Neural crest cell (in vitro differentiated cells): ENCODE results near the gene FHOD1. TPM values are rescaled to one million over a fixed set of nuclear protein-coding genes. Genes with fewer than 3 reads are reported as not detected.

Experiments
- DNase-seq: peaks from one replicate; pipeline ENCODE4 v3.0.0; 2021; ENCODE audit warnings: low read depth, mixed read lengths, low spot score
- H3K27ac Mint-ChIP-seq: one replicate; pipeline ENCODE4 v1.8.0; 2021; ENCODE audit warnings: mild to moderate bottlenecking, mixed read lengths; ENCODE audit not compliant: unreplicated experiment
- H3K27me3 Mint-ChIP-seq: 2 replicates; pipeline ENCODE4 v1.8.0; 2021; ENCODE audit warnings: low read depth, mild to moderate bottlenecking, mixed read lengths
- H3K36me3 Mint-ChIP-seq: 2 replicates; pipeline ENCODE4 v1.8.0; 2021; ENCODE audit warnings: low read depth, mild to moderate bottlenecking, mixed read lengths
- H3K4me1 Mint-ChIP-seq: 2 replicates; pipeline ENCODE4 v1.8.0; 2021; ENCODE audit warnings: mixed read lengths
- H3K4me3 Mint-ChIP-seq: one replicate; pipeline ENCODE4 v1.8.0; 2021; ENCODE audit warnings: mild to moderate bottlenecking, mixed read lengths
- H3K9me3 Mint-ChIP-seq: 2 replicates; pipeline ENCODE4 v1.8.0; 2021; ENCODE audit warnings: mixed read lengths
- total RNA-seq: library from RNA; stranded (reverse); gene quantifications from 2 replicates; pipeline ENCODE4 v1.2.1, GENCODE V29; 2021
- TF ChIP-seq, protein P1 (sequence below): fragments of 200-600 bp; sonication (generic); conservative IDR thresholded peaks from 2 replicates; pipeline ENCODE4 v1.5.0; 2021; ENCODE audit warnings: antibody characterized with exemption, mild to moderate bottlenecking

Gene FHOD1
- total RNA-seq, 1 donor from 2014 or later, result 45.5 TPM

DNA sequence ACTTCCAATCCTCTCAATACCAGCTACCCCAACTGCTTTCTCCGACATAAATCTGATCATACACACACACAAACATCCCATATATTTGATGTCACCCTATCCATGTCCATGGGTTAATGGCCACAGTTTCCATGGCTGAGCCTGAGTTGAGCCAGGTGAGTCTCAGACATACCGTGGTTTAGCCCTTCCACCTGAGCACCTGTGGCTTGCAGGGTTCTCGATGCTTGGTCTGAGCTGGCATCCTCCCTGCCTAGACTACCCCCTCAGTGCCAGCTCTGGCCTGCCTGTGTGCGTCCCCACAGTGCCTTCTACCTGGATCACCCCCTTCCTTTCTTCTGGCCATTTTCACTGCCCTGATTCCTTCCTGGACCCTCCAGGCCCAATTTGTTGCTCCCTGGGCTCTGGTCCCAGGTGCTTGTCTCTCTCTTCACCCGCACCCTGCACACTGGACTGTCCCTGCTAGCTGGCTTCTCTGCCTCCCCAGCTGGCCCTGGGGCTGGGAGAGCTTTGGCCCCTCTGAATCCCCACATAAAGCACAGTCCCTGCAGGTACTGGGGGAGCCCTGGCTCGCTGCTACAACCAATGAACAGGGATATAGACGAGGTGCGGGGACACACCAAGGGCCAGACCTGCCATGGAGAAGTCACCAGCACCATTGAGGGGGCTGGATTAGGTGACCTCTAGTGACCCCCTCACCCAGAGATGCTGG is 41.0 kb downstream of the FHOD1 start:
- peaks cover 6% of the 10 kb centered on the region for H3K4me1 Mint-ChIP-seq
- no peaks in the 10 kb centered on the region for H3K36me3 Mint-ChIP-seq
- no peak for DNase-seq
- no peaks in the 10 kb centered on the region for H3K9me3 Mint-ChIP-seq
- peaks cover 2% of the 10 kb centered on the region for H3K27me3 Mint-ChIP-seq
- H3K27ac Mint-ChIP-seq, result no peak overlapping the region
- TF ChIP-seq, protein P1, sequence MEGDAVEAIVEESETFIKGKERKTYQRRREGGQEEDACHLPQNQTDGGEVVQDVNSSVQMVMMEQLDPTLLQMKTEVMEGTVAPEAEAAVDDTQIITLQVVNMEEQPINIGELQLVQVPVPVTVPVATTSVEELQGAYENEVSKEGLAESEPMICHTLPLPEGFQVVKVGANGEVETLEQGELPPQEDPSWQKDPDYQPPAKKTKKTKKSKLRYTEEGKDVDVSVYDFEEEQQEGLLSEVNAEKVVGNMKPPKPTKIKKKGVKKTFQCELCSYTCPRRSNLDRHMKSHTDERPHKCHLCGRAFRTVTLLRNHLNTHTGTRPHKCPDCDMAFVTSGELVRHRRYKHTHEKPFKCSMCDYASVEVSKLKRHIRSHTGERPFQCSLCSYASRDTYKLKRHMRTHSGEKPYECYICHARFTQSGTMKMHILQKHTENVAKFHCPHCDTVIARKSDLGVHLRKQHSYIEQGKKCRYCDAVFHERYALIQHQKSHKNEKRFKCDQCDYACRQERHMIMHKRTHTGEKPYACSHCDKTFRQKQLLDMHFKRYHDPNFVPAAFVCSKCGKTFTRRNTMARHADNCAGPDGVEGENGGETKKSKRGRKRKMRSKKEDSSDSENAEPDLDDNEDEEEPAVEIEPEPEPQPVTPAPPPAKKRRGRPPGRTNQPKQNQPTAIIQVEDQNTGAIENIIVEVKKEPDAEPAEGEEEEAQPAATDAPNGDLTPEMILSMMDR, result no peak
- peak overlapping the region; percentile 45 for H3K4me3 Mint-ChIP-seq

DNA sequence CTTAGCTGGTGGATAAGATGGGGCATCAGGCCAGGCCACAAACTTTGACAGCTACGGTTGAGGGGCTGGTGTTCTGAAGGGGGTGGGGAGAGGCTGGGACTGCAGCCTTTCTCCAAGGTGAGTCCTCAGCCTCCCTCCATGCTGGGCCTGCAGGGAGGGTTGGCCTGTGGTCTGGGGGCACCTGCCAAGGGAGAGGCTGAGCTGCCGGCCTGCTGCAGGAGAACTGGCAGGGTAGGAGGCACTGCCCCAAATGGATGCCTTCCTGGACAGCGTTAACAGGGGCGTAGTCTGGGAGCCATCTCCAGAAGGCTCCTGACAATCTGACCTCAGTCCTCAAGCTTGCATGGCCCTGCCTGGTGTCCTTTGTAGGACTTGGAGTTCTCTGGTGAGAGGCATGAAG is 43.2 kb downstream of the FHOD1 start:
- TF ChIP-seq, protein P1, result no peak
- H3K27ac Mint-ChIP-seq, result no peak overlapping the region
- peaks cover under 1% of the 10 kb centered on the region for H3K27me3 Mint-ChIP-seq
- no peaks in the 10 kb centered on the region for H3K9me3 Mint-ChIP-seq
- DNase-seq, result no peak
- no peaks in the 10 kb centered on the region for H3K36me3 Mint-ChIP-seq
- H3K4me3 Mint-ChIP-seq, result no peak overlapping the region
- peaks cover 6% of the 10 kb centered on the region for H3K4me1 Mint-ChIP-seq

DNA sequence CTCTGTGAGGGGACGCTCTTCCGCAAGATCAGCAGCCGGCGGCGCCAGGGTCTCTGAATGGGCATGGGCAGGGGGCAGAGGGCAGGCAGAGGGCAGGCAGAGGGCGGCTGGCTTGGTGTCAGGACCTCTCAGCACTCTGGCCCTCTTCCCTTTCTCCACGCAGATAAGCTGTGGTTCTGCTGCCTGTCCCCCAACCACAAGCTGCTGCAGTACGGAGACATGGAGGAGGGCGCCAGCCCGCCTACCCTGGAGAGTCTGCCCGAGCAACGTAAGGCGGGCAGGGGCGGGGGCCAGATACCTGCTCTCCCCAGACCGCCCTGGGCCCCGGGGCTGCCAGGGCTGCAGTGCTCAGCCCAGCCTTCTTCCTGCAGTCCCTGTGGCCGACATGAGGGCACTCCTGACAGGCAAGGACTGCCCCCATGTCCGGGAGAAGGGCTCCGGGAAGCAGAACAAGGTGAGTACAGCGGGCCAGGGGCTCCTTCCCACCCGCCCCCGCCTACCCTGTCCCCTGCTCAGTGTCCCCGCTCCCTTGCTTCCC is 44.3 kb downstream of the FHOD1 start:
- Mint-ChIP-seq H3K27ac (no peak overlapping the region), H3K4me3 (no peak overlapping the region), H3K27me3 (no peaks in the 10 kb centered on the region), H3K4me1 (peaks cover 6% of the 10 kb centered on the region), H3K36me3 (no peaks in the 10 kb centered on the region), H3K9me3 (no peaks in the 10 kb centered on the region)
- no peak for DNase-seq
- TF ChIP-seq, protein P1, result no peak

DNA sequence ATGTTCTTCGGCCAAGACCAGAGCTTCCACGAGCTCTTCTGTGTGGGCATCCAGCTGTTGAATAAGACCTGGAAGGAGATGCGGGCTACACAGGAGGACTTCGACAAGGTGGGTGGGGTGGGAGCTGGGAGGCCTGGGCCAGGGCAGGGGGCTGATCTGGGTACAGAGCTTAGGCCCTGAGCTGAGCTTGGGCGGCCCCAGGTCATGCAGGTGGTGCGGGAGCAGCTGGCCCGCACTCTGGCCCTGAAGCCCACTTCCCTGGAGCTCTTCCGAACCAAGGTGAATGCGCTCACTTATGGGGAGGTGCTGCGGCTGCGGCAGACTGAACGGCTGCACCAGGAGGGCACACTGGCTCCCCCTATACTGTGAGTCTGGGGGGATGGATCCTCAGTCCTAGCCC is 44.9 kb downstream of the FHOD1 start:
- no peak overlapping the region for H3K27ac Mint-ChIP-seq
- peaks cover 6% of the 10 kb centered on the region for H3K4me1 Mint-ChIP-seq
- no peak for DNase-seq
- TF ChIP-seq, protein P1, result no peak
- no peaks in the 10 kb centered on the region for H3K9me3 Mint-ChIP-seq
- H3K27me3 Mint-ChIP-seq, result no peaks in the 10 kb centered on the region
- no peaks in the 10 kb centered on the region for H3K36me3 Mint-ChIP-seq
- H3K4me3 Mint-ChIP-seq, result no peak overlapping the region

DNA sequence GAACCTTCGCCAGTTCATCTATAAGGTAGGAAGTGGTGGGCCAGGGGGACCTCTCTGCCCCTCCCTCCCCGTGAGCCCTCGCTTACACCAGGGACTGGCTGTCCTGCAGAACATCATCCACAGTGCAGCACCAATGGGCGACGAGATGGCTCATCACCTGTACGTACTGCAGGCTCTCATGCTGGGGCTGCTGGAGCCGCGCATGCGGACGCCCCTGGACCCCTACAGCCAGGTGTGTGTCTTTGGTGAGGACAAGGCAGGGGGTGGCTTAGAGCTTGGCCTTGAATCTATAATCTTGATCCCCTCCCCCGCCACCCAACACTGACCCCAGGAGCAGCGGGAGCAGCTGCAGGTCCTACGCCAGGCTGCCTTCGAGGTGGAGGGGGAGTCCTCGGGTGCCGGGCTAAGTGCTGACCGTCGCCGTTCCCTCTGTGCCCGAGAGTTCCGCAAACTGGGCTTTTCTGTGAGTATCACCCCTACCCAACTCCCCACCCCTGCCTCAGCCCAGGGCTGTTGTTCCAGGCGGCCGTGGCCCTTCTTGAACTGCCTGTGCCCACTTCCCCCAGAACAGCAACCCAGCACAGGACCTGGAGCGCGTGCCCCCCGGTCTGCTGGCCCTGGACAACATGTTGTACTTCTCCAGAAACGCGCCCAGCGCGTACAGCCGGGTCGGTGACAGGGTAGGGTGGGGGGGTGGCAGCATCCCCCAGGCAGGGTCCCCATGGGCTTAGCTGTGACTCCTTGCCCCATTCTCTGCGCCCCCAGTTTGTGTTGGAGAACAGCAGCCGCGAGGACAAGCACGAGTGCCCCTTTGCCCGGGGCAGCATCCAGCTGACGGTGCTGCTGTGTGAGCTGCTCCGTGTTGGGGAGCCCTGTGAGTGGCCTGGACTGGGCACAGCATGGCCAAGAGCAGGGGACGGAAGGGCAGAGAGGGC is 45.6 kb downstream of the FHOD1 start:
- H3K27me3 Mint-ChIP-seq, result no peaks in the 10 kb centered on the region
- TF ChIP-seq, protein P1, result no peak
- peaks cover 2% of the 10 kb centered on the region for H3K36me3 Mint-ChIP-seq

More for the DNA sequence above, 45.6 kb downstream of the FHOD1 start:
- Mint-ChIP-seq H3K4me3 (no peak overlapping the region), H3K9me3 (no peaks in the 10 kb centered on the region), H3K4me1 (peaks cover 5% of the 10 kb centered on the region), H3K27ac (no peak overlapping the region)
- DNase-seq, result no peak
